GM21825 (cell line): ENCODE data around the gene TNNT3.

Source experiments
- ATAC-seq: cut with Tn5 transposase; IDR thresholded peaks from one replicate; pipeline ENCODE4 v1.9.1; 2021; ENCODE audit warnings: mild to moderate bottlenecking, moderate library complexity; ENCODE audit not compliant: unreplicated experiment

Gene TNNT3

GRCh38 chr11:1949922-1950321 lies 30.4 kb downstream of the TNNT3 start:
- ATAC-seq: no peak

DNA sequence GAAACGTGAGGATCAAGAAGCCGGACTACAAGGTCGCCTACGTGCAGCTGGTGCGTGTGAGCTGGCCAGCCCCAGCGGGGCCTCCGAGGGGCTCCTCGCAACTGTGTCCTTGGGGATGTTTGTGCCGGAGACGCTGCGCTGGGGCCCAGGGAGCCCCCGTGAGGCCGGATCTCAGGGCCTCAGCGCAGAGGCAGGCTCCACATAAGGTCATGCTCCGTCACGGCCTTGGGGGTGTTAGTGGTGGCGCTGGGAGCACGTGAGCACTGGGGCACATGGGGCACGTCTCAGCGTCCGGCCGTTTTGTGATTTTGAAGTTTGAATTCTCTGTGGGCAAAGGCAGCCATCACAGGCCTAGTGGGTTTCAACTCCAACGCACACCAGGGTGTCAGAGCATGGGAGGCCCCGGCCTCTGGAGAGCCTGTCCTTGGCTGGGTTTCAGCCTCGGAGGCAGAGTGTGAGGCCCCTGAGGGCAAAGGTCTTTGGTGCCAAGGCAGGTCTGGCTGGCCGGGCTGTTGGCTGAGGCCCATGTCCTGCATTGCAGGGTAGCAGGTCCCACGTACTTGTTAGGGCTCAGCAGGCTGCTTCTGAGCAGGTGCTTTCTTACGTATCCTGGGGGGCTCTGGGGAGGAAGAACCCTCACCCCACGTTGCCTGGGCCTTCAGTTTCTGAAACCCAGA lies 33.4 kb downstream of the TNNT3 start:
- no peak for ATAC-seq

DNA sequence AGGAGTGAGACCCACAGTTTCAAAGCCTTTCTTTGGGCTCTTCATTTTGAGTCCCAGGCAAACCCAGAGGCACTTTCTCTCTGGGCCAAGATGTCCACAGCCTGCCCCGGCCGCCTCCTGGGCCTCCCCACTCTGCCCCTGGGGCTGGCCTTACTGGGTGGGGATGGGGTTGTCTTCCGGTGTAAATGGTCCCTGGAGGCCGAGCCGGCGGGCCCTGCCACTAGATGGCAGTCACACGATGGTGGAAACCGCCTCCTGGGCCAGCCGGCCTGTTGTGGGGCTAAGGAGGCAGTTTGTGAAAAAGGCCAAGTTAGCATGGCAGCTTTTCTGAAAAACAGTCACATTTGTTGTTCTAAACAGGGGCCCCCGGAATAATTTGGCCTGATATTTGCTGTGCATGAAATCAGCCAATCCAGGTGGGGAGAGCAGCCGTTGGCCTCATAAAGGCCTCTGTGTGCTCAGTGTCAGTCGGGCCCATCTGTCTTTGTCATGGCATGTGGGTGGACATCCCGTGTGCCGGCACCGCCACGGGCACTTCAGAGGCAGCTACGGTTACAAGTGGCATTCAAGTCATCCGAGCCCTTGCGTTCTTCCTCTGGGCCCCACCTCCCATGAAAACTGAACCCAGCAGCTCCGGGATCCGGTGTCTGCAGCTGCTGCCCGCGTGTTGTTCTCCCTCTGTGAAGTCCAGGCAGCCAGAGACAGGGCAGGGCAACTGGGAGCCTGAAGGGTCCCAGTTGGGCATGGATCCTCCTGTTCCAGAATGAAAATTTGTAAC lies 34.2 kb downstream of the TNNT3 start:
- ATAC-seq: no peak

- ATAC-seq: no peak
Measured at GRCh38 chr11:1958367-1958766, 38.9 kb downstream of the TNNT3 start.

- no peak for ATAC-seq
Measured at GRCh38 chr11:1959786-1960185, 40.3 kb downstream of the TNNT3 start.

GRCh38 chr11:1963864-1964263 lies 44.4 kb downstream of the TNNT3 start:
- ATAC-seq: no peak

- no peak for ATAC-seq
Measured at GRCh38 chr11:1964348-1964747, 44.8 kb downstream of the TNNT3 start.

GRCh38 chr11:1964955-1965354 lies 45.5 kb downstream of the TNNT3 start:
- no peak for ATAC-seq

- no peak for ATAC-seq
Measured at GRCh38 chr11:1966531-1966930, 47.0 kb downstream of the TNNT3 start.

DNA sequence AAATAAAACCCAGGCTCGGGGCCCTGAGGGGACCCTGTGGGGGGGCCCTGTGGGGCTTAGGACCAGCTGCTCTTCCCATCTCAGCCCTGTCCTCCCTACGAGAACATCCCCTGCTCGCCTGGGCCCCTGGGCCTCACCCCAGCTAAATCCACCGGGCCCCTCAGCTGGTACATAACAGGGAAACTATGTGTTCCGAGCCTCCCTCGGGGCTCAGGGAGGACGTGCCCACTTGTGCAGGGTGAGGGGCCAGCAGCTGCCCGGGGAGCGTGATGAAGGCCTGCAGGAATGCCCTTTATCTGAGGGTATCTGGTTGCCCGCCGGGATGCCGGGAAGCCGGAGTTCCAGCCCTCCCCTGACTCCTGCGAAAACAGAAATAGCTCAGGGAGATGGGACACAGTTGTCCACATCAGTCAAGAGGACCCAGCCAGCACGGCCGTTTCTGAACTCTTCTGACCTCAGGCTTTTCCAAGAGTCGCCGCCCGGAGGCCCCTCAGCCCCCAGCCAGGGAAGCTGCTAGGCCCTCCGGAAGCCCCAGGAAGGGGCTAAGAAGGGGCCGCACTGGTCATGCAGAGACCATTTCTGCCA lies 48.2 kb downstream of the TNNT3 start:
- ATAC-seq: no peak

DNA sequence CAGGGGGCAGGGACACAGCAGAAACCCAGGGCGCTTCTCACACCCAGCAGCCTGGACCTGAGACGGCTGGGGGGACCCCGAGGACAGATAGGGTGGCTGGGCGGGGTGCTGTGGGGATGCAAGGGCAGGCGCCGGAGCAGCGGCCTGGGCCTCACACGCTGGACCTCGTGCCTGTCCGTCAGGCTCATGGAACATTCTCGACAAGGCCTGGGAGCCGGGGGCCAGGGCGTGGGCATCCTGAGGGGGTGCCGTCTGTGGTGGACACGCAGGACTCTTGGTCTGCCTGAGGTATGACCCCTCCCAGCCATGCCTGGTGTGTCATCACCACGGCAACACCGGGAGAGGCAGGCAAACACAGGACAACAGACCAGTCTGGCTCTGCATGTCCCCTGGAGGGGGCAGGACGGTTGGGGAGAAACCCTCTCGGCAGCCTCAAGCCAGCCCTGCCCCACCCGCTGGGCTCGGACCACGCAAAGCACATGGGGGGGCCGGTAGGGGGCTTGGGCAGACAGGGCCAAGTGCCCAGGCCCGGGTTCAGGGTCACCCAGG lies 49.0 kb downstream of the TNNT3 start:
- no peak for ATAC-seq

DNA sequence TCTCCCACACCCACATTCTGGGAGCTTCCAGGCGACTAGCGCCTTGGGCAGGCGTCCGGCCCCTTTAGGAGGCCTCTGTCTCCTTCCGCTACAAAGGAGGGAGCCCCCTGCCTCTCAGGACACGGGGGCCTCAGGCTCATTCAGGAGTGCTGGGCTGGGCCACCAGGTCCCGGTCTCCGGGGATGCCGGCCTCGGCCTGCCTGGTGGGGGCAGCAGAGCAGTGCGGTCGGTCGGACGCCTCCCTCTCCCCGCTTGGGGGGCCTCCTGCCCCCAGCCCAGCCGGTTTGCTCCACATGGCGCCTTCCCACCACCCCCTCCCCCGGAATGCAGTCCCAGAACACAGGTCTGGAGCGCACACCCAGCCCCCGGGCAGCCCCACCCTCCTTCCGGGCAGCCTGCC lies 49.5 kb downstream of the TNNT3 start:
- ATAC-seq: no peak

DNA sequence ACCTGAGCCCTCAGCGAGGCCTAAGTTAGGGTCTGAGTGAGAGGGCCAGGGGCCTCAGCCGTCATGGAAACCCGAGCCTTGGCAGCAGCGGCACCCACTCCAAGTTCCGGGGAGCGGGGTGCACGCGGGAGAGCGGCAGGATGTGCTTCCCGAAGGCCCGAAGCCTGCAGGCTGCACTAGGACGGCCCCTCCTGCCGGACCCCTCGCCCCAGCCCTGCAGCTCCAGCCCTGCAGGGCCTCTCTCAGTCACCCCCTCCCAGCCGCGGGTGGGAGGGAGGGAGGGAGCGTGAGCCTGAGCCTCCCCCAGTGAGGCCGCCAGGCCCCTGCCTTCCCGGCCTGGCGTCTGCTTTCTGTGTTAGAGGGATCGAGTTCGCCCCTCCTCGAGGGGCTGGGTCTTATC lies 50.3 kb downstream of the TNNT3 start:
- ATAC-seq: no peak

DNA sequence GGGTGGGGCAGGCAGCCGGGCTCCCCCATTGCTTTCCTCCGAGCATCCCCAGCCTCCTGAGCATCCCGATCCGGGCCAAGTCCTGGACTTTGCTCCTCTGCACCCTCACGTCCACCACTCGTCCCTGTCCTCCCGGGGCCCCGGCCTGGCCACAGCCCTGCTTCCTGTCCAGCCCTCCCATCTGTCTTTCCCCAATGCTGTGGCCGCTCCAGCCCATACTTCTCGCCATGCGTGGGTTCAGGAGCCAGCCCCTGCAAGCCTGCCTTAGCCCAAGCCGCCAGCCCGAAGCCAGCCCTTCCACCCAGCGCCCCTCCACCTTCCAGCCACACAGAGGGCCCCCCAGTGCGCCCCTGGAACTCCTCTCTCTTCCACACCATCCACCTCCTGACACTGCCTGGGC lies 51.5 kb downstream of the TNNT3 start:
- no peak for ATAC-seq

DNA sequence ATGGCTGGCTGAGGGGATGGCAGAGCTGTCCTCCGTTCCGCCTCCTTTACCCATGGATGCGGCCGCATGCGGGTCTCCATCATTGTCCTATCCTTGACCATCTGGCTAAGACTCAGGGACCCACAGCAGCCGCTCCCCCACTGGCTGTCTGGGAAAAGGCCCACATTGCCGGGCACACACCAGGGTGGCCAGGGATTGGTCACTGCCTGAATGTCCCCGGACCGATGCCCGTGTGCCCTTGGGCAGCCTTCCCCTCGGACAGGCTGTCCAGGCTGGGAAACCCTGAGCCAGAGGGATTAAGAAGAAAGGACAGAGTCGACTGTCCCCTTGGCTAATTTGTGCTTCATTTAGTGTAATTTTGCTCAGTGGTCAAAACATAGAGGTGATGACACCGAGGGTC lies 55.7 kb downstream of the TNNT3 start:
- ATAC-seq: no peak

DNA sequence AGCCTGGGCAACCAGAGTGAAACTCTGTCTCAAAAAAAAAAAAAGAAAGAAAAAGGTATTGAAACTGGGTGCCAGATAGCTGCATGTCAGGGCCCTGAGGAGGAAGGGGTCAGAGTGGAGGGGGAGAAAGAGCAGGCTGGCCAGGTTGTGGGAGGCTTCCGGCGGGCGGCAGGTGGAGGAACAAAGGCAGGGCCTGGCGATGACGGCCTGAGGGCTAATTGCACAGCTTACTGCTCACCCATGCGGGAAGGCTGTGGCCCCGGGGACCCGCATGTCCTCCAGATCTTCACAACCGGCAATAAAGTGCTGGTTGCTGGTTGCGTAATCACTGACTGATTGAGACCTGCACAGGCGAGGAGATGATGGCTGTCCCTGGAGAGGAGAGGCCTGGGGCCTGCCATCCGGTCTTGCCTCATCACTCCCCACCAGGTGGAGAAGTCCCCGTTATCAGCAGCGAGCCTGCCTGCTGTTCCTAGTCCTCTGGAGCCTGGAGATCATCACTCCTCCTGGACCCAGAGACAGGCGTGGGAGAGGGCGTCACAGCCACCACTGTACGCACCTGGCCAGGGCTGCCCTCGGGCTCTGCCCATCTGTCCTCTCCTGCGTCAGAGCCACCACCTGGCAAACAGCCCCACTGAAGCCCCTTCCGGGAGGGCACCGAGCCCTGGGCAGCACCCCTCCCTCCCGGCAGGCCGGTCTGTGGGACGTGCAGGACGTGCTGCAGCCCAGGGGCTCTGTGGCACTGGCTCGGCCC lies 59.4 kb downstream of the TNNT3 start:
- no peak for ATAC-seq

- ATAC-seq: no peak
Measured at GRCh38 chr11:1979607-1980006, 60.1 kb downstream of the TNNT3 start.

- ATAC-seq: no peak
Measured at GRCh38 chr11:1982873-1983600, 63.5 kb downstream of the TNNT3 start.

DNA sequence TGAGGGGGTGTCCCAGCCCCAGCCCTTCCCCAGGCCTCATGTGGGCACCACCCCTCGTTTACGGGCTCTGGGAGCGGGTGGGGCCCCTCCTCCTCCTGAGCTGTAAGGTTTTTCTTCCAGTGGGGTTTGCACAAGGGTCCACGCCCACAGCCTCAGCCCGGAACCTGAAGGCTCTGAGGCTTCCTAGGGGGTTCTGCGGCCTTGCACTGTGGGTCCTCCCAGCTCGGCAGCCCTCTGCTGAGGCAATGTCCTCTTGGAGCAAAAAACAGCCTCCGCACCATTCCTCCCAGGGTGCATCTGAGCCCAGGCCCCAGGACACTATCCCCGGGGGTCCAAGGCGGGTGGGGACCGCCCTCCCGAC lies 64.1 kb downstream of the TNNT3 start:
- no peak for ATAC-seq

GRCh38 chr11:1987024-1987423 lies 67.5 kb downstream of the TNNT3 start:
- no peak for ATAC-seq

DNA sequence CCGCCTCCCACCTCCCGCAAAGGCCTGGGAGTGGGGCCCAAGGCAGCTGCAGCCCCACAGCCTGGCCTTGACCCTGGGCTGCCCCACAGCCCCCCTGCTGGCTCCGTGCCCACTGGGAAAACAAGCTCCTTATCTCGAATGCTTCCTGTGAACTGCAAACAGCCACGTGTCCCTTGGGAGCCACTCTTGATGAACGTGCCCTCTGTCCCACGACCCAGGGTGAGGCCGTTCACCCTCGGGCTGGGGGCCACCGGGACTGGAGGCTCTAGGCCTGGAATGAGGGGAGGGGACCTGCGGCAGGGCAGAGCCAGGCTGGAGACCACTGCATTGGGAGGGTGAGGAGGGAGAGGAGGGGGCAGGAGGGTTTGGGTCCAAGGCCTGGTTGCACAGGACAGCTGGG lies 68.7 kb downstream of the TNNT3 start:
- no peak for ATAC-seq
